HEK293 (cell line): ENCODE measurements around the gene RPS6KC1.

Experiments used
- ZNF530 ChIP-seq: fragments of 450-650 bp; formaldehyde crosslinking; IDR thresholded peaks from 2 replicates; pipeline ENCODE4 v1.5.1; 2016; ENCODE audit warnings: low read depth, missing biosample characterization, missing genetic modification characterization
- ZNF837 ChIP-seq: fragments of 450-650 bp; formaldehyde crosslinking; IDR thresholded peaks from 2 replicates; pipeline ENCODE4 v1.5.1; 2016; ENCODE audit warnings: missing biosample characterization, missing genetic modification characterization

GRCh38 chr1:213111502-213111901 is 60.5 kb downstream of the RPS6KC1 start:
- TF ChIP-seq ZNF530 (tag by site-specific recombination), result no peak
- TF ChIP-seq ZNF837 (tag by site-specific recombination), result no peak
